Colonic mucosa (tissue), 4 donors: ENCODE data around the gene ZNF681. TPM values are rescaled to one million over a fixed set of nuclear protein-coding genes. Genes with fewer than 3 reads are reported as not detected.
"Not testable (repeated sequence)": the region's sequence is repeated elsewhere in the genome, so short reads cannot be mapped to it uniquely, and the experiment has no call there.

Experiments used
- DNase-seq: peaks from one replicate; pipeline ENCODE4 v3.0.0-alpha.2; 2020
- H3K27ac ChIP-seq: fragments of 200-600 bp; one replicate; pipeline ENCODE4 v1.8.0; 2021
- H3K27me3 ChIP-seq: fragments of 200-600 bp; one replicate; pipeline ENCODE4 v1.8.0; 2021
- H3K36me3 ChIP-seq: fragments of 200-600 bp; one replicate; pipeline ENCODE4 v1.8.0; 2021
- H3K4me1 ChIP-seq: fragments of 200-600 bp; one replicate; pipeline ENCODE4 v1.8.0; 2021; ENCODE audit warnings: mild to moderate bottlenecking
- H3K4me3 ChIP-seq: fragments of 200-600 bp; one replicate; pipeline ENCODE4 v1.8.0; 2021
- H3K9ac ChIP-seq, 2 donors: one replicate each; pipeline ENCODE4 v1.7.0; 2013; ENCODE audit warnings: control low read depth in 2 of 2, low read depth in 2 of 2, low read length in 2 of 2
- H3K9me3 ChIP-seq: fragments of 200-600 bp; one replicate; pipeline ENCODE4 v1.8.0; 2021
- CTCF ChIP-seq: fragments of 200-600 bp; IDR thresholded peaks from one replicate; pipeline ENCODE4 v1.8.0; 2022; ENCODE audit warnings: antibody characterized with exemption, mild to moderate bottlenecking
- intact Hi-C: fragments of 100-400 bp; cut with DNase I; formaldehyde crosslinking; loops from one replicate; pipeline ENCODE4 v1.14.1; 2022
- total RNA-seq, 2 donors: library from RNA; stranded (reverse); fragmentation: NEBNext Ultra II Directional in 1 of 2; extraction: Animal tissue kit (Norgen Biotek cat#: 25700) in 1 of 2; gene quantifications; one replicate each; pipeline ENCODE4 v1.2.1, GENCODE V29; 2021
- donor health status: healthy.
- donor health status: DM: no; HTN: no; CAD: no.
- donor health status: DM: no; HTN: no; CAD: no.

Gene ZNF681
- total RNA-seq, 2 donors from 2014 or later, result 2.9 to 3.2 TPM

DNA sequence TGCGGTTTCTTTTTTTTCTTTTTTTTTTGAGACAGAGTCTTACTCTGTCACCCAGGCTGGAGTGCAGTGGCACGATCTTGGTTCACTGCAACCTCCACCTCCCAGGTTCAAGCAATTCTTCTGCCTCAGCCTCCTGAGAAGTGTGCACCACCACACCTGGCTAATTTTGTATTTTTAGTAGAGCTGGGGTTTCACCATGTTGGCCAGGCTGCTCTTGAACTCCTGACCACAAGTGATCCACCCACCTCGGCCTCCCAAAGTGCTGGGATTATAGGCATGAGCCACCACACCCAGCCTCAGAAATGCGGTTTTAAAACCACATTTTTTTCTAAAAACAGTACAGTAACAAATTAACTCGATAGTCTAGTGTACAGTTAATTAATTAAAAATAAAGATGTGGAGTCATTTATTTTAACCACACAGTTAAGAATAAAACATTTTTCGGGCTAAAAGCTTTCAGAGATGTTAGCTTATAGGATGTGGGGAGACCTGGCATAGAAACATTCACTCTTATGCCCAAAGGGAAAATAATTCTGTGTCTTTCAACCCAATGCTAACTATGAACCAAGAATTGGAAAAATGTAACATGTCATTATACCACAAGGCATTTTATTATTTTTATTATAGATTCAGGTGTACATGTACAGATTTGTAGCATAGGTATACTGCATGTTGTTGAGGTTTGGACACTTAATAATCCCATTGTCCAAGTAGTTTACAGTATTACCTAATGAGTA lies 27.8 kb downstream of the ZNF681 start:
- H3K27me3 ChIP-seq, H3K9ac ChIP-seq, DNase-seq, H3K36me3 ChIP-seq, H3K27ac ChIP-seq, intact Hi-C loops, H3K4me3 ChIP-seq, H3K4me1 ChIP-seq, H3K9me3 ChIP-seq: not testable (repeated sequence)

- H3K4me1 ChIP-seq, H3K9me3 ChIP-seq, H3K4me3 ChIP-seq, H3K27ac ChIP-seq, H3K36me3 ChIP-seq, H3K27me3 ChIP-seq, H3K9ac ChIP-seq, DNase-seq, intact Hi-C loops: not testable (repeated sequence)
These were observed 34.5 kb downstream of the ZNF681 start for GRCh38 chr19:23724161-23724560.

GRCh38 chr19:23718802-23719201 lies 39.9 kb downstream of the ZNF681 start:
- no peak for TF ChIP-seq CTCF
- DNase-seq, result no peak
- Histone ChIP-seq H3K9ac (no peak overlapping the region), H3K27me3 (no peaks in the 10 kb centered on the region), H3K9me3 (no peaks in the 10 kb centered on the region), H3K27ac (no peak overlapping the region), H3K4me1 (no peaks in the 10 kb centered on the region), H3K4me3 (no peak overlapping the region), H3K36me3 (no peaks in the 10 kb centered on the region)
- intact Hi-C loops, result no loop called here

- intact Hi-C loops, result no loop called here
- no peak for TF ChIP-seq CTCF
- DNase-seq, result no peak
- Histone ChIP-seq H3K9me3 (no peaks in the 10 kb centered on the region), H3K27ac (no peak overlapping the region), H3K9ac (no peak overlapping the region), H3K4me1 (no peaks in the 10 kb centered on the region), H3K36me3 (no peaks in the 10 kb centered on the region), H3K4me3 (no peak overlapping the region), H3K27me3 (no peaks in the 10 kb centered on the region)
These were observed 41.9 kb downstream of the ZNF681 start for GRCh38 chr19:23716792-23717191.

DNA sequence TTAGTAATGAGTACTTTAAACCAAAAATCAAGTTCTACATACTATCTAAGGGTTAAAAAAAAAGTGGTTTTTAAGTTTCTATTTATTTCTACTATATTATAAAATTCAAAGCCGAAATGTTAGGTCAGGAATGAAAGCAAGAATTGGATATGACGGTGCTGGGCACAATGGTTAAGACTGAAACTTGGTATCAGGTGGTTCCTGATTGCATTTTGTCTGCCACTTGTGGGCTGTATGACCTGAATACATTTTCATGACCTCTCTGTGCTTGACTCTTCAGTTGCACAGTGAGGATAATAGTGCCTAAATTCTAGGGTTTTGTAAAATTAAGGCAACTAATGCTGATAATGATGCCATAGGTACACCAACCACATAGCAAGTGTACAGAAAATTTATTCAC lies 49.3 kb downstream of the ZNF681 start:
- no peak for TF ChIP-seq CTCF
- H3K27me3 ChIP-seq, result no peaks in the 10 kb centered on the region
- no peaks in the 10 kb centered on the region for H3K36me3 ChIP-seq

GRCh38 chr19:23706657-23707056 lies 52.0 kb downstream of the ZNF681 start:
- Histone ChIP-seq H3K9me3 (no peaks in the 10 kb centered on the region), H3K4me1 (no peaks in the 10 kb centered on the region), H3K27ac (no peak overlapping the region), H3K9ac (no peak overlapping the region), H3K4me3 (no peak overlapping the region), H3K36me3 (no peaks in the 10 kb centered on the region), H3K27me3 (no peaks in the 10 kb centered on the region)
- no peak for TF ChIP-seq CTCF
- no peak for DNase-seq
- intact Hi-C loops, result no loop called here

More for the DNA sequence above, 49.3 kb downstream of the ZNF681 start:
- Histone ChIP-seq H3K27ac (no peak overlapping the region), H3K4me1 (no peaks in the 10 kb centered on the region), H3K4me3 (no peak overlapping the region), H3K9me3 (no peaks in the 10 kb centered on the region), H3K9ac (no peak overlapping the region)
- no peak for DNase-seq
- intact Hi-C loops, result no loop called here
